Measurements from ENCODE around the gene GARNL3.

DNA sequence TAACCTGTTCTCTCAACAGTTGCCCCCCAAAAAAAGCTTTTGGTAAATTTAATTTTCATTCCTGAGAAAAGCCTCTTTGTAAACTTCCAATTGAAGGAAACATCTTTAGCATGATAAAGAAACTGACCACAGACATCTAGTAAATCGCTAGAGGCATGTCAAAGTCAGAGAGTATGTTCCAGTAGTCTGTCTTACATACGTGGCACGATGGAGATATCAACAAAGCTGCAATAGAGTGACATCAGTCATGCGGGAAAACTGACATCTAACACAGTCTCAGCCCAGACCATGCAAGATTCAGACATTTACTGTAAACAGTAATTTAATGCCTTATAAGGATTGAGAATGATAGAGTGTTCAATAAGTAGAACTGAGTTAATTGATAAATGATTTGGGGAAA is 45.1 kb downstream of the GARNL3 start:
- TF ChIP-seq, protein P1, sequence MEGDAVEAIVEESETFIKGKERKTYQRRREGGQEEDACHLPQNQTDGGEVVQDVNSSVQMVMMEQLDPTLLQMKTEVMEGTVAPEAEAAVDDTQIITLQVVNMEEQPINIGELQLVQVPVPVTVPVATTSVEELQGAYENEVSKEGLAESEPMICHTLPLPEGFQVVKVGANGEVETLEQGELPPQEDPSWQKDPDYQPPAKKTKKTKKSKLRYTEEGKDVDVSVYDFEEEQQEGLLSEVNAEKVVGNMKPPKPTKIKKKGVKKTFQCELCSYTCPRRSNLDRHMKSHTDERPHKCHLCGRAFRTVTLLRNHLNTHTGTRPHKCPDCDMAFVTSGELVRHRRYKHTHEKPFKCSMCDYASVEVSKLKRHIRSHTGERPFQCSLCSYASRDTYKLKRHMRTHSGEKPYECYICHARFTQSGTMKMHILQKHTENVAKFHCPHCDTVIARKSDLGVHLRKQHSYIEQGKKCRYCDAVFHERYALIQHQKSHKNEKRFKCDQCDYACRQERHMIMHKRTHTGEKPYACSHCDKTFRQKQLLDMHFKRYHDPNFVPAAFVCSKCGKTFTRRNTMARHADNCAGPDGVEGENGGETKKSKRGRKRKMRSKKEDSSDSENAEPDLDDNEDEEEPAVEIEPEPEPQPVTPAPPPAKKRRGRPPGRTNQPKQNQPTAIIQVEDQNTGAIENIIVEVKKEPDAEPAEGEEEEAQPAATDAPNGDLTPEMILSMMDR (IDR thresholded peaks at IDR 0.05) = no peak
- TF ChIP-seq EZH2 (IDR thresholded peaks at IDR 0.05) = no peak
